ENCODE data around the gene SLITRK3.
"Not testable (repeated sequence)": the region's sequence is repeated elsewhere in the genome, so short reads cannot be mapped to it uniquely, and the experiment has no call there.

SLITRK3 gene

DNA sequence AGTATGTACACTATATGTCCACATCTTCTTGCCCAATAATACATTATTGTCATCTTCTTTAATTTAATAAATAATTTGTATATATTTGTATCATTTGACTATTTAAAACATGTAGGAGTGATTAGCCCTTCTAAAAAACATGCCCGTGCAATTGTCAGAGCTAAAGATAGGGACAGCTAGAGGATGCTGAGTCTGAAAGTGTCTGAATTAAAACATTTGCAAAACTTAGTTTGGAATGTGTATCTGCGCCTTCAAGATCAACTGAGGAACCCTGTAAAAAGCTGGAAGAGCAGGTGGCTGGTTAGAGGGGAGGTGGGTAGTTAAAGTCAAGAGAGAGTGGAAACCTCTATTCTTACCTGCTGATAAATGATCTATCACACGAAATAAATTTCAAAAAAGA, 4.7 kb downstream of the SLITRK3 start:
- no peak for DNase-seq (ENCODE audit: low read depth)

DNA sequence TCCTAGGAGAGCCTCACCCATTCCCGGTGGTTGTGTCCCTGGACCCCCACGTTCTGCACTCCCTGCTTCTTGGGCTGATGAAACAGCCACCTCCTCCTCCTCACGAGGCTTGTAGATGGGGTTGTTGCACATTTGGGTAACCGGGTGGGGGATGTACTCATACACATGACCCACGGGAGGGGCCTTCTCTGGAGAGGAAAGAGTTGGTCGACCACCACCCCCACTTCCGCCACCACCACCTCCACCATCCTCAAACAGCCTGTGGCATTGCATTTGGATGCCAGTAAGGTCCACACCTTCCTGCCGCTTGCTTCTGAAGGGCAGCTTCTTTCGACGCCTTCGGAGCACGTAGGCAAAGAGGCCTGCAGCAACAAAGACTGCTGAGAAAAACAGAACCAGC, 7.7 kb downstream of the SLITRK3 start:
- no peak for DNase-seq (ENCODE audit: low read depth)

DNA sequence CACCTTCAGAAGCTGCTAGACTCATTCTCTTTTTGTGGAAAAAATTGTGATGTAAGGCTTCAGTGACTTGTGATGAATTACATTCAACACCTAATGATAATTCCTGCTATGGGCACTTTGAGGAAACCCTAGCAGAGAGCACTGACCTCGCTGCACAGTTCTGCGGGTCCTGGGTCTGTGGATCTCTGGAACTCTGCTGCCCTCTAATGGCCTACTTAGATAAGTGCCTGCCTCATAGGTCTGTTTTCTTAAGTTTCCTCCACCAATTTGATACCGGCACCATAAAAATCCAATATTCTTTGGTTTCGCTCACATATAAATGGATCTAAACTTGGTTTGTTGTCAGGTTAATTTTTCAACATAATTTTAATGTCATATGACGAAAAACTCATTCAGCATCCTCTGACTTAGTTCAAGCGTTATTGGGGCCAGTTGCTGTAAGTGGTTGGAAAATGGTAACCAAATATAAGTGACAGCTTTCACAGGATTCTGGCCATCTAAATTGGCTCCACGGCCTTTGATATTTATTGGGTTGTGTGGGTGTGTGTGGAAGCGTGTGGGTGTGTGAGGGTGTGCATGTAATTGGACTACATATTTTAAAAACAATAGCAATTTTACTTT, 10.4 kb downstream of the SLITRK3 start:
- no peak for DNase-seq (ENCODE audit: low read depth)

DNA sequence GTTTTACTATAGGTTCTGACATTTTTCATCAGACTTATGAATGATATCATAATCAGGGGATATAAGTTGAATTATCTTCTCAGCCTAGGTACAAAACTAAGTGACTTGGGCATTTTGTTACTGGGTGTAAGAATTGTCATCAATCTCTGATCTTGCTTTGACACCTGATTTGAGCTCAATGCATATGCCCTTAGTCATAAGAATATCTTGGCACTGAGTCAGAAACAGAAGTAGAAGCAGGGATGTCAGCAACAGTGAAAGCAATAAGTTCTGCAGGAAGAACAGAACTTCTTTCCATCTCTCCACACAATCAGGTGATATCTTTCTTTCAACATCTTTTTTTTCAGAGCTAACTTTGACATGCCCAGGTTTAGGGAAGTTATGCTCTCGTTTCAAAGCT, 14.6 kb downstream of the SLITRK3 start:
- no peak for DNase-seq (ENCODE audit: low read depth)

DNA sequence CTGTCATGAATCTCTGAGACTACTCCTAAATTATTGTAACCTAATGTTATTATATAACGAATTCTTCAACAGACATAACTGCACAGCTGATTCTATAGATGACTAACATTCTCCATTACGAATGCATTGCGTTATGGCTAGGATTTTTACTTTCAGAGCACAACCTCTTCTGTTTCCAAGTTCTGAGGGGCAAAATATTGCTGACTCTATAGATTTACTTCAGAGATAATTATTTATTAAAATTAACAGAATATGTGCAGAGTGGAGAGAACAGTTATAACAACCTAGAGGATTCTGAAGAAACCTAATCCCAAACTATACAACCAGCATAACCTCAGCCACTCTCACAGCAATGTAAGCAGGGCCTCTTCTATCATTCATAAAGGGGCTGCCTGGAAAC, 25.9 kb downstream of the SLITRK3 start:
- no peak for DNase-seq (ENCODE audit: low read depth)

DNA sequence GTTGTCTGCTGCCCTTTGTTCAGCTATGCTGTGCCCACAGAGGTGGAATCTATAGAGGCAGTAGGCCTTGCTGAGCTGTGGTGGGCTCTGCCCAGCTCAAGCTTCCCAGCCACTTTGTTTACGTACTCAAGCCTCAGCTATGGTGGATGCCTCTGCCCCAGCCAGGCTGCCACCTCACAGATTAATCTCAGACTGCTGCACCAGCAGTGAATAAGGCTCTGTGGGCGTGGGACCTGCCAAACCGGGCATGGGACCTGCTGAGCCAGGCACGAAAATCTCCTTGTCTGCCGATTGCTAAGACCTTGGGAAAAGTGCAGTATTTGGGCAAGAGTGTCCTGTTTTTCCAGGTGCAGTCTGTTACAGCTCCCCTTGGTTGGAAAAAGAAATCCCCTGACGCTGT, 26.8 kb downstream of the SLITRK3 start:
- DNase-seq (ENCODE audit: low read depth), result no peak

DNA sequence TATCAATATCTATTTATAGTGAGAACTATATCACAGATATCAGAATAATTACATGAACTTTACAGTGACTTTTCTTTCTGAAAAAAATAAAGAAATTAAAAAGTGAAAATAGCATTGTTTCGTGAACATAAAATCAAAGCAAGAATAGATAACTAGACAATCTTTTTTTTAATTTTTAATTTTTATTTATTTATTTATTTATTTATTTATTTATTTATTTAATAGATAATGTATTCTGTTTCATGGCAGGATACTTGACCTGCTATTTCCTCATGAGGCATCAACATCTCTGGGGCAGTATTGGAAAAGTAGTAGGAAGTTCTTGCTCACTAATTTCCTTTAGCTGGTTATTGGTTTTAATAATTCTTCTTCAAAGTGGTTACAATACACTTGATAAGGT, 33.3 kb downstream of the SLITRK3 start:
- no peak for DNase-seq (ENCODE audit: low read depth)

DNA sequence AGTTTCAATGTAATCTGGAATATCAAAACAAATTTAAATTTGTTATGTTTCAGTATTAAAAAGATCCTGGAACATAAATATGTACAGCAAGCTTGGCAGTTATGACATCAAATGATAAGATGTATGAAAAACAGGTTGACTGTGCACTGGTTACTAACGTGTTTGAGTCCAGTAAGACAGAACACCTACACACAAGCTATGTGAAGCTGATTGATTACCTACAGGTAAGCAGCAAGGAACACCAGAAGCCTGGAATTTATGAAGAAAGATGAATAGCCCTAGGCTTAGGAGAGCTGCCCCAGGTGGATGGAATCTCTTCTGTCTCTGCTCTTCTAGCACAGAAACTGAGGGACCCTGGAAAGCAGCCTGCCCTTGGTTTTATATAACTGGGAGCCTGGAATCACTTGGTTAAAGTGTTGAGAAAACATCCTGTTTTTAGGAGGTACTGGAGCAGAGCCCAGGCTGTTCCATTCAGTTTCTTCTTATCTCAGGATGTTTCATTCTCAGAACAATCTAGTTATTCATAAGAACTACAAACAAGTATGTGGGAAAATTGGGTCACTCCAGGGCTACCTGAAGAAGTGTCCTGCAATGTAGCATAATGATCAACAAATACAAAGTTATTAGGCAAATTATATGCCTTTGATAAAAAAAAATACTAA, 36.3 kb downstream of the SLITRK3 start:
- DNase-seq (ENCODE audit: low read depth), result no peak

DNA sequence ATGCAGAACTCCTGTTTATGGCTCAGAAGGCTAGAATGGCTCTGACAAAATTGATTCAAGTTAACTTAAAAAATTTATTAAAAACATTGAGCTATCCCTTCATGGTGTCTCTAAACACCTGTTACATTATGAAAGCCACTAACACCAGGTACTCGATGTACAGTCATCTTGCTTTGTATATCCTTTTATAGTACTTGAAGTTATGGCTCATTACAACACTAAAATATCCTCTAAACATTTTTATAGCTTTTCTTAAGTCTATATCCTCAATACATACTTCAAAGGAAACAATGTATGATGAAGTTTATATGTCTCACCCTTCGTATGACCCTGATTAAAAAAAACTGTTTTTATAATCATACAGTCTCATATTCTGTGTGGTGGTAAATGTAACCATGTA, 38.2 kb downstream of the SLITRK3 start:
- no peak for DNase-seq (ENCODE audit: low read depth)

DNA sequence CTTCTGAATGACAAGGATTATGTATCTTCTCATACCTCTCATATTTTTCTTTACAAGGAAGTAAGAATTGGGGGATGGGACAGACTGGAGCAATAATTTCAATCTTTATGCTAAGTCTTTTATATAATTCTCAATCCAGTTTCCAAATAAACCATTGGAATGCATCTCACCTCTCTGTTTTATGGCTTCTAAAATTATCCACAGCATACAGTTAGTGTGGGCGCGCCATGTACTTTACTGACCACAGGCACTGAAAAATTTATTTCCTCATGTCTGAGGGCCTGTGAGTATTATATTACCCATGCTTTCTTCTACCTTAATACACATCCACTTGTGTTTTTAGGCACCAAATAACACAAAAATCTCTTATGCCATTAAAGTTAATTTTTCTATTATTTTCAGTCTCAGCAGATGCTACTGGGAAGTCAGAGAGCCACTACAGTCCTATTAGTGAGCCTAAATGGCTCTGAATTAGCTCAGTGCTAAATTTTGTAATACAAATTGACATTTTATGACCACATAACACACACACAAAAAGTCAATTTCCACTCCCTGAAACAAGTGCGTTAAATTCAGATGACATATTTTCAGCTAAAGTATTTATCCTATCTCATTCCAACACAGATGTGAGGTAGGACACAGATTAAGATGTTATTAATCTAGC, 39.3 kb downstream of the SLITRK3 start:
- DNase-seq (ENCODE audit: low read depth), result no peak

DNA sequence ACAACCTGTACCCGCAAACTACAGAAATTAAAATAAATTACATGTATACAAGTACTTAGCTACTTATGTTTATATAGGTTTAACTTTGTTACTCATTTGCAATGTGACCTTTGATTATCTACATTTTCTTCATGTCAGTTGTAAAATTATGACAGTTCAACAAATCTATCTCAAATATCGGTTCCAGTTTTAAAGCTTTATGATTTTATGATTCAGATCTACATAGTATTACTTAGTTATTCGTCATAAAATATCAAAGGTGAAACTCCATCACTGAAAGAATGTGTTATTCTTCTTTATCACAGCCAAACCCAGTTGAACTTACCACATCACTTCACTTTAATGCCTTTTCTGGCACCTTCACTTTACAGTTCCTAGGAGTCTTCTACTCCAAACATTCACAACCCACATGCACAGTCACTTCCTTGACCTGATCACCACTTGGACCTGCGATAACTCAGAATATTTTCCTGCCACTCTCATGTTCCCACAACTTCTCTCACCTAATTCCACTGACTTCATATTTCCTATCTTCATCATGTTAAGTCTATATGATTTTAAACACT, 47.2 kb downstream of the SLITRK3 start:
- no peak for DNase-seq (ENCODE audit: low read depth)

DNA sequence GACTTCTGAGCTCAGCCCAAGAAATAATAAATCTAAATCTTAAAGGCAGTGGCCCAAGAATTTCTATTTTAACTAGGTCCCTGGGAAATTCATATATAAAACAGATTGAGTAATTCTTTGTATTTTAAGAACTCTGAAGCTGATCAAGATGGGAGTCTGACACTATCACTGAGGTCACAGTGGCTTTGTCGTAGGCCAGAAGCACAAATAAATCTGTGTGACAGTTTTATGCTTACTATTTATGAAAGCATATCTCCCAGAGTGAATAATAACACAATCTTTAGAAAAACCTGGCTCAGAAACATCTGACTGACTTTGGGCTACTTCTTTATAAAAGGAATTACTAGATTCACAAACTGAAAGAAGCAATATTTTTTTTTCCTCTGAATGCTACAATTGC, 51.9 kb downstream of the SLITRK3 start:
- no peak for DNase-seq (ENCODE audit: low read depth)

DNA sequence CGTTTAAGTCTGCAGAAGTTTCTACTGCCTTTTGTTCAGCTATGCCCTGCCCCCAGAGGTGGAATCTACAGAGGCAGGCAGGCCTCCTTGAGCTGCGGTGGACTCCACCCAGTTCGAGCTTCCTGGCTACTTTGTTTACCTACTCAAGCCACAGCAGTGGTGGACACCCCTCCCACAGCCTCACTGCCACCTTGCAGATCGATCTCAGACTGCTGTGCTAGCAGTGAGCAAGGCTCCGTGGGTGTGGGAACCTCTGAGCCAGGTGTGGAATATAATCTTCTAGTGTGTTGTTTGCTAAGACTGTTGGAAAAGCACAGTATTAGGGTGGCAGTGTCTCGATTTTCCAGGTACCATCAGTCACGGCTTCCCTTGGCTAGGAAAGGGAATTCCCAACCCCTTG, 56.3 kb downstream of the SLITRK3 start:
- not testable (repeated sequence) for DNase-seq (ENCODE audit: low read depth)
